HEK293 (cell line): ENCODE measurements around the gene COQ8B.

Experiments
- AEBP2 ChIP-seq: fragments of 450-650 bp; formaldehyde crosslinking; IDR thresholded peaks from 2 replicates; pipeline ENCODE4 v1.5.1; 2016; ENCODE audit warnings: missing biosample characterization, missing genetic modification characterization, borderline replicate concordance
- ELK4 ChIP-seq: IDR thresholded peaks from 2 replicates; pipeline ENCODE4 v1.6.1; 2011; ENCODE audit warnings: mild to moderate bottlenecking, low read depth, low read length, borderline replicate concordance
- KLF1 ChIP-seq: fragments of 450-650 bp; formaldehyde crosslinking; IDR thresholded peaks from 2 replicates; pipeline ENCODE4 v1.5.1; 2016; ENCODE audit warnings: missing biosample characterization, missing genetic modification characterization
- MYNN ChIP-seq: fragments of 450-650 bp; formaldehyde crosslinking; IDR thresholded peaks from 2 replicates; pipeline ENCODE4 v1.5.1; 2016; ENCODE audit warnings: missing biosample characterization, missing genetic modification characterization, borderline replicate concordance
- OVOL3 ChIP-seq: fragments of 450-650 bp; formaldehyde crosslinking; IDR thresholded peaks from 2 replicates; pipeline ENCODE4 v1.5.1; 2016; ENCODE audit warnings: missing biosample characterization, missing genetic modification characterization
- REPIN1 ChIP-seq: fragments of 450-650 bp; formaldehyde crosslinking; IDR thresholded peaks from 2 replicates; pipeline ENCODE4 v1.5.1; 2017; ENCODE audit warnings: missing biosample characterization, missing genetic modification characterization, low read depth
- SALL2 ChIP-seq: fragments of 450-650 bp; formaldehyde crosslinking; IDR thresholded peaks from 2 replicates; pipeline ENCODE4 v1.5.0; 2017; ENCODE audit warnings: missing biosample characterization, mild to moderate bottlenecking, missing genetic modification characterization, borderline replicate concordance
- YY1 ChIP-seq: fragments of 450-650 bp; formaldehyde crosslinking; IDR thresholded peaks from 2 replicates; pipeline ENCODE4 v1.5.1; 2018; ENCODE audit warnings: missing biosample characterization, missing genetic modification characterization
- ZBTB11 ChIP-seq: fragments of 450-650 bp; formaldehyde crosslinking; conservative IDR thresholded peaks from 2 replicates; pipeline ENCODE4 v1.5.1; 2016; ENCODE audit warnings: low read depth, missing biosample characterization, missing genetic modification characterization
- ZBTB17 ChIP-seq: fragments of 450-650 bp; formaldehyde crosslinking; IDR thresholded peaks from 2 replicates; pipeline ENCODE4 v1.5.1; 2016; ENCODE audit warnings: missing biosample characterization, missing genetic modification characterization
- ZBTB7A ChIP-seq: fragments of 450-650 bp; formaldehyde crosslinking; IDR thresholded peaks from 2 replicates; pipeline ENCODE4 v1.5.1; 2016; ENCODE audit warnings: low read depth, missing biosample characterization, missing genetic modification characterization
- ZFHX2 ChIP-seq: fragments of 450-650 bp; formaldehyde crosslinking; conservative IDR thresholded peaks from 2 replicates; pipeline ENCODE4 v1.5.1; 2016; ENCODE audit warnings: missing biosample characterization, missing genetic modification characterization
- ZFP69B ChIP-seq: fragments of 450-650 bp; formaldehyde crosslinking; IDR thresholded peaks from 2 replicates; pipeline ENCODE4 v1.5.1; 2016; ENCODE audit warnings: missing biosample characterization, missing genetic modification characterization
- ZNF138 ChIP-seq: fragments of 450-650 bp; formaldehyde crosslinking; IDR thresholded peaks from 2 replicates; pipeline ENCODE4 v1.5.1; 2016; ENCODE audit warnings: missing biosample characterization, missing genetic modification characterization, borderline replicate concordance
- ZNF148 ChIP-seq: fragments of 450-650 bp; formaldehyde crosslinking; IDR thresholded peaks from 2 replicates; pipeline ENCODE4 v1.5.0; 2017; ENCODE audit warnings: missing biosample characterization, missing genetic modification characterization, borderline replicate concordance
- ZNF16 ChIP-seq: fragments of 450-650 bp; formaldehyde crosslinking; IDR thresholded peaks from 2 replicates; pipeline ENCODE4 v1.5.1; 2016; ENCODE audit warnings: low read depth, missing biosample characterization, missing genetic modification characterization
- ZNF311 ChIP-seq: fragments of 450-650 bp; formaldehyde crosslinking; IDR thresholded peaks from 2 replicates; pipeline ENCODE4 v1.5.1; 2017; ENCODE audit warnings: missing biosample characterization, missing genetic modification characterization, borderline replicate concordance
- ZNF341 ChIP-seq: fragments of 450-650 bp; formaldehyde crosslinking; IDR thresholded peaks from 2 replicates; pipeline ENCODE4; 2016; ENCODE audit warnings: low read depth, missing biosample characterization, missing genetic modification characterization
- ZNF37A ChIP-seq: fragments of 450-650 bp; IDR thresholded peaks from 2 replicates; pipeline ENCODE4 v1.5.1; 2018; ENCODE audit warnings: missing biosample characterization, missing genetic modification characterization
- ZNF433 ChIP-seq: fragments of 450-650 bp; formaldehyde crosslinking; IDR thresholded peaks from 2 replicates; pipeline ENCODE4 v1.5.1; 2016; ENCODE audit warnings: missing biosample characterization, missing genetic modification characterization, low read depth
- ZNF560 ChIP-seq: fragments of 450-650 bp; formaldehyde crosslinking; IDR thresholded peaks from 2 replicates; pipeline ENCODE4 v1.5.1; 2017; ENCODE audit warnings: missing biosample characterization, missing genetic modification characterization, borderline replicate concordance
- ZNF596 ChIP-seq: fragments of 450-650 bp; IDR thresholded peaks from 2 replicates; pipeline ENCODE4 v1.5.0; 2018; ENCODE audit warnings: missing biosample characterization, mild to moderate bottlenecking, missing genetic modification characterization, moderate library complexity
- ZNF600 ChIP-seq: fragments of 450-650 bp; formaldehyde crosslinking; IDR thresholded peaks from 2 replicates; pipeline ENCODE4 v1.5.1; 2016; ENCODE audit warnings: missing biosample characterization, missing genetic modification characterization
- ZNF623 ChIP-seq: fragments of 450-650 bp; formaldehyde crosslinking; IDR thresholded peaks from 2 replicates; pipeline ENCODE4 v1.5.1; 2016; ENCODE audit warnings: missing biosample characterization, missing genetic modification characterization
- ZNF639 ChIP-seq: fragments of 450-650 bp; formaldehyde crosslinking; IDR thresholded peaks from 2 replicates; pipeline ENCODE4 v1.5.1; 2016; ENCODE audit warnings: missing biosample characterization, missing genetic modification characterization
- ZNF677 ChIP-seq: fragments of 450-650 bp; IDR thresholded peaks from 2 replicates; pipeline ENCODE4 v1.5.0; 2018; ENCODE audit warnings: missing biosample characterization, mild to moderate bottlenecking, missing genetic modification characterization, moderate library complexity
- ZNF76 ChIP-seq: fragments of 450-650 bp; formaldehyde crosslinking; IDR thresholded peaks from 2 replicates; pipeline ENCODE4; 2016; ENCODE audit warnings: low read depth, missing biosample characterization, missing genetic modification characterization, borderline replicate concordance
- ZSCAN16 ChIP-seq: fragments of 450-650 bp; formaldehyde crosslinking; IDR thresholded peaks from 2 replicates; pipeline ENCODE4 v1.5.1; 2016; ENCODE audit warnings: missing biosample characterization, missing genetic modification characterization
- ZSCAN23 ChIP-seq: fragments of 450-650 bp; formaldehyde crosslinking; IDR thresholded peaks from 2 replicates; pipeline ENCODE4 v1.5.1; 2016; ENCODE audit warnings: missing biosample characterization, missing genetic modification characterization

COQ8B gene

GRCh38 chr19:40717880-40718773 is 1.4 kb upstream of the COQ8B start (continued):
- TF ChIP-seq ZNF148 (tag by site-specific recombination) = 0 out of 2 replicates have a peak, but pooled peaks have one; percentile 11
- no peak; the same call in 1 of the 2 replicates for TF ChIP-seq ZNF600 (tag by site-specific recombination)
- peak; percentile 65 for TF ChIP-seq ZFHX2 (tag by site-specific recombination)
- TF ChIP-seq ZNF560 (tag by site-specific recombination) = no peak
- TF ChIP-seq AEBP2 (tag by site-specific recombination) = no peak
- TF ChIP-seq ZNF76 (tag by site-specific recombination) = peak; percentile 82
- TF ChIP-seq ZNF37A (tag by site-specific recombination) = no peak
- TF ChIP-seq ZNF311 = no peak
- TF ChIP-seq ZNF596 (tag by site-specific recombination) = peak; percentile 19; the same call in 1 of the 2 replicates
- no peak for TF ChIP-seq ZNF639 (tag by site-specific recombination)
- TF ChIP-seq ZSCAN16 (tag by site-specific recombination) = 0 out of 2 replicates have a peak, but pooled peaks have one; percentile 34
- TF ChIP-seq ZBTB11 (tag by site-specific recombination) = no peak
- TF ChIP-seq ZFP69B (tag by site-specific recombination) = peak; percentile 90
- TF ChIP-seq ZNF623 = no peak
- no peak; the same call in 1 of the 2 replicates for TF ChIP-seq REPIN1 (tag by site-specific recombination)
- no peak for TF ChIP-seq OVOL3
- TF ChIP-seq ZNF433 = no peak
- no peak for TF ChIP-seq SALL2 (tag by site-specific recombination)
- TF ChIP-seq ZSCAN23 = no peak
- TF ChIP-seq ZNF341 = peak; percentile 85
- TF ChIP-seq ZNF677 (tag by site-specific recombination) = no peak
- TF ChIP-seq ZNF16 (tag by site-specific recombination) = no peak
- TF ChIP-seq KLF1 (tag by site-specific recombination) = no peak
- TF ChIP-seq MYNN (tag by site-specific recombination) = no peak
- no peak for TF ChIP-seq ZNF138
- TF ChIP-seq ELK4 = no peak
- no peak; the same call in 1 of the 2 replicates for TF ChIP-seq ZBTB7A (tag by site-specific recombination)
- peak; percentile 48; the same call in 1 of the 2 replicates for TF ChIP-seq ZBTB17 (tag by site-specific recombination)
- TF ChIP-seq YY1 (tag by site-specific recombination) = no peak
